Measurements from ENCODE around the gene PHACTR1. TPM values are rescaled to one million over a fixed set of nuclear protein-coding genes. Genes with fewer than 3 reads are reported as not detected.

Gene PHACTR1
- total RNA-seq, 2 experiments from 2014 or later = 0.47 to 0.61 TPM

DNA sequence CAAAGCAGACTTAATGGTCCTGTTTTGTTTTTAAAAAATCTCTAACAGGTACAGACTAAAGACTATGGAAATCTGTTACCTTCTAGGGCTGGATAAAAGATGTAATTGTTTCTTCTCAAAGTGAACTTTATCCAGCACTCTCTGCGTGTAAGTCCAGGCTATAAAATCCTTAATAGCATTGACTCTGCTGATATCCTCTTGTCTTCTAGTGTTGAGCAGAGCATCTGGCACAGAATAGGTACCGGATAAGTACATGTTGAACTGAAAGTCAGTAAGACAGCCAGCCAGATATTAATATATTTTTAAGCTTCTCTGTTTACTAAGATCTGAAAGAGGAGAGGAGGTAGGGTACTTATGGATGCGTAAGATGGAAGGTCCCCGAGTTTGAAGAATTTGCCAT is 349.5 kb downstream of the PHACTR1 start:
- Mint-ChIP-seq H3K36me3 (ENCODE audit: low read depth) (no peaks in the 10 kb centered on the region), H3K27ac (no peak overlapping the region), H3K4me1 (ENCODE audit: low read depth) (no peaks in the 10 kb centered on the region), H3K27me3 (ENCODE audit: low read depth) (peaks cover 9% of the 10 kb centered on the region), H3K9me3 (ENCODE audit: insufficient read depth) (no peaks in the 10 kb centered on the region), H3K4me3 (no peak overlapping the region)
- ATAC-seq (no peak), DNase-seq (no peak)
- POLR2A ChIA-PET = no interaction called here
- CTCF ChIA-PET = no interaction called here

DNA sequence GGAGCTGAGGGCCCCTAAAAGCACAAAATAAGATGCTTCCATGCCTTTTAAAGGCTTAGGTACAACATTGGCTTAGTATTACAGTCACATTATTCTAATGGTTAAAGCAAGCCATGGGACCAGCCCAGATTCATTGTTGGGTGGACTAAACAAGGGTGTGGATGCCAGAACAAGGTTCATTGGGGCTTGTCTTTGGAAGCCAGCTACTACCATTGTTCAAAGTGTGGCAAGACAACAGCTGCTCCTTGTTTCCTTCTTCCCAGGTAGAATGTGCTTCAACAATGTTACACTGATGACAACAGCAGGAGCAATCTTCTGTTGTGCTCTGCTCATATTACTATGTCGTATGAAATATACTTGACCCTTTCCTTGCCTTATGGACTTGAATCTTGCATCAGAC is 350.3 kb downstream of the PHACTR1 start:
- Mint-ChIP-seq H3K27me3 (ENCODE audit: low read depth) (peaks cover 11% of the 10 kb centered on the region), H3K9me3 (ENCODE audit: insufficient read depth) (no peaks in the 10 kb centered on the region), H3K4me3 (no peak overlapping the region), H3K27ac (no peak overlapping the region), H3K4me1 (ENCODE audit: low read depth) (no peaks in the 10 kb centered on the region), H3K36me3 (ENCODE audit: low read depth) (no peaks in the 10 kb centered on the region)
- ChIA-PET POLR2A (no interaction called here), CTCF (no interaction called here)
- no peak for ATAC-seq
- DNase-seq = no peak

DNA sequence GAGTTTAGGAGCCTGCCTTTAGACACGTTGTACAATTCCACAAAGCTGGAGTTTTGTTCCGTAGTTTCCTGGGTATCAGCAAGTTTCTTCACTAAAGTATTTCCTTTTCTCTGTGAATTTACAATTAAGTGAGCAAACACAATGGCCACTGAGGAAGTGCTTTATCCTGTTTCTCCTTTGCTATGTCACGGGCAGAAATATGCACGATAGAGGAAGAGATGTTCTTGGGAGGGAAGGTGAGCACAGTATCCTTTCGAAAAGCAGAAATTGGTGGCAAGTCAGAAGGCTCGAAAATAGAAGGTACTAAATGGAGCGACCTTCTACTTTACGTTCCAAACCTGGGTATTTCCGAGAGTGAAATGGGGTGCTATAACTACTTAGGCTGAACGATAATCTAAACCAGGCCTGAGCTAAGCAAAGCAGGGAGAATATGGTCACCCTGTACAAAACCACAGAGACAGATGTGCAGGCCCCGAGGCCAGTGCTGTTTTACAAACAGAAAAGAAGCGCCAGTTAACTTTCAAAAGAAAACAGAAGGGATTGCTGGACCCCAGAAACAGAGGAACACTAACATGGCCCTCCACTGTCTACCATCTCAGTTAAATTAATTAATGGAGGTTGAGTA is 352.1 kb downstream of the PHACTR1 start:
- POLR2A ChIA-PET = no interaction called here
- Mint-ChIP-seq H3K4me1 (ENCODE audit: low read depth) (no peaks in the 10 kb centered on the region), H3K4me3 (no peak overlapping the region), H3K36me3 (ENCODE audit: low read depth) (no peaks in the 10 kb centered on the region), H3K27ac (no peak overlapping the region), H3K27me3 (ENCODE audit: low read depth) (peaks cover 15% of the 10 kb centered on the region), H3K9me3 (ENCODE audit: insufficient read depth) (no peaks in the 10 kb centered on the region)
- ATAC-seq (no peak), DNase-seq (no peak)
- CTCF ChIA-PET = no interaction called here

DNA sequence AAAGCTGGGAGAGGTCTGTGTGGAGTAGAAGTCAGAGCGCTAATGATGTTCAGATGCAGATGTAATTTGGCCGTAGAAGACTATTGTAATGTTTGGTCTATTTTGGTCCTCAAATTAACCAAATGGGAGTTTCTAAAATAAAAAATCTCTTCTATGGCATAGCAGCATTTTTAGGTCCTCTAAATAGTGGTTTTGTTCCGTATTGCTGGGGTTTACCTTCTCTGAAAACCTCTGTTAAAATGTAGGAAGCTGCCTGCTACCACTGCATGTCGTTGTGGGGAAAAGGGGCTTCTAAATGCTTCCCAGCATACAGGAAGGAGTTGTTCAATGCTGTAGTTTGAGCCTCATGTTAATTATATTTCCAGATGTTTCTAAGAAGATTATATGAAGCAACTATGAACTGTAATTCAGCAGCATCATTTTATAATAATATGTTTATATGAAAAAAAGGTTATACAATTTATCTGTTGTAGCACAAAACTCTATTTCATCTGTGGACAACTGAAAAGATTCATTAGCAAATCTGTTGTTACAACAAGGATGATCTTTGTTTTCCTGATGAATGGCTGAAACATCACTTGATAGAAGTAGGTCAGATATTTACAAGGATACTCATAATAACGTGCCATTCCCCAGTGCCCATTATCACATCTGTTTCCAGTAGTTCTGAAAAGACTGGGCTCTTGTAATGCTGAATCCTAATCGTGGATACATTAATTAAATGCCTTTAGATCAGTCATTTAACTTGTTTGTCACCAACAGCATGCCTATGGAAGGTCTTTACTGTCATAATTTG is 355.2 kb downstream of the PHACTR1 start:
- ATAC-seq (no peak), DNase-seq (no peak)
- H3K36me3 Mint-ChIP-seq (ENCODE audit: low read depth) = no peaks in the 10 kb centered on the region
- ChIA-PET CTCF (no interaction called here), POLR2A (no interaction called here)
- peaks cover 13% of the 10 kb centered on the region for H3K27me3 Mint-ChIP-seq (ENCODE audit: low read depth)
- no peaks in the 10 kb centered on the region for H3K4me1 Mint-ChIP-seq (ENCODE audit: low read depth)
- no peaks in the 10 kb centered on the region for H3K9me3 Mint-ChIP-seq (ENCODE audit: insufficient read depth)
- no peak overlapping the region for H3K27ac Mint-ChIP-seq
- H3K4me3 Mint-ChIP-seq = no peak overlapping the region

DNA sequence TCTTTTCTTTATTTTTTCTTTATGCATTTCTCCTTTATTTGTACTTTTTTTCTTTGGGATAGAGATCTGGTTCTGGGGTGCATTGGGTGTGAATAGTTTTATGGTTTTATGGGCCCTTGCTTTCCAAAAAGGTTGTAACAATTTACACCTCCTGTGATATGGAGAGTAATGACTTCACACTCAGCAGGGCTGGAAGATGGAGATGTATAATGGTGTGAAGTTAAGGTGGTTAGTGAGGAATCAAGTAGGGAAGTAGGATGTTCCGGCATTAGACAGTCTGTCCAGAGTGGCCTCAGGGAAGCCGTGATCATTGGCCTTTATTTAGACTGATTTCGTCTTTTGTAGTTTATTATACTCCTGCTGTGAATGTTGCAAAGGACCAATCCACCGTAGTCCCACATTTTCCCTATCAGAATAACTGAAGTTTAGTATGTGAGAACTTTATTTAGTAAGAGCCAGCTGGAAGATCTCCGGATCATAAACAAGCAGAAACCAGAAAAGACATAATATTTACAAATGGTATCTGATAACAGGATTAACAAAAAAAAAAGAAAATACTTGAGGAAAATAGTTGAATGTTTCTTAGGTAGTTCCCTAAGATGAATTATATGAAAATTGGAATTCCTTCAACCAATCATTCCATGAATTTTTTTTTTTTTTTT is 356.2 kb downstream of the PHACTR1 start:
- CTCF ChIA-PET = no interaction called here
- Mint-ChIP-seq H3K27me3 (ENCODE audit: low read depth) (peaks cover 9% of the 10 kb centered on the region), H3K4me3 (no peak overlapping the region)

DNA sequence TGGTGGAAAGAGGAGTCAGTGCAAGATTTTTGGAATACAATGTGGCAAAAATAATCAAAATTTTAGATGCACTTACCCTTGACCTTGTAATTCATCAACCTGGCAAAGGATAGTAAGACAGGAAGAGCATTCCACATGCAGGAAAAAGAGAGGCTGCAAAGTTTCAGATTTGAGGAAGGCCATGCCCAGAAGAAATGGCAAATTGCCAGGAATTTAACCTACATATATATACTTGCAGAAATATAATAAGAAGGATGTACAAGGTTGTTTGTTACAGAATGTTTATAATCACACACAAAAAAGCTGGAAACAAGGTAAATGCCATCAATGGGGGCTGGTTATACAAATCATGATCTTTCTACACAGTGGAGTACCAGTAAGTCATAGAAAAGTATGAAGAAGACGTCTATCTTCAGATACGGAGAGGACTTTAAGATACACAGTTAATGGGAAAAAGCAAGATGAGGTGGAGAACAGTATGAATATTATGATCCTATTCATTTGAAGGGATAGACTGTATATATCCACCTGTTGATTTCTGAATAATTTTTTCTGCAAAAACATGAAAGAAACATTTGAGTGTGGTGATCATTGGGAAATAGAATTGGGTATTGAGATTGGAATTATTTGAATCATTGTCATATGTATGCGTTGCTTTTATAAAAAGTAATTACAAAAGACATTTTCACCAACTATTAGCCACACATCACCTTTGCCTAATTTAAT is 358.0 kb downstream of the PHACTR1 start:
- ATAC-seq (no peak), DNase-seq (no peak)
- H3K27ac Mint-ChIP-seq = no peak overlapping the region
- no peak overlapping the region for H3K4me3 Mint-ChIP-seq
- H3K9me3 Mint-ChIP-seq (ENCODE audit: insufficient read depth) = no peaks in the 10 kb centered on the region
- no peaks in the 10 kb centered on the region for H3K36me3 Mint-ChIP-seq (ENCODE audit: low read depth)
- peaks cover 6% of the 10 kb centered on the region for H3K27me3 Mint-ChIP-seq (ENCODE audit: low read depth)
- ChIA-PET CTCF (no interaction called here), POLR2A (no interaction called here)
- H3K4me1 Mint-ChIP-seq (ENCODE audit: low read depth) = no peaks in the 10 kb centered on the region

More for the DNA sequence above, 356.2 kb downstream of the PHACTR1 start:
- no peak overlapping the region for H3K27ac Mint-ChIP-seq
- no peak for ATAC-seq
- H3K4me1 Mint-ChIP-seq (ENCODE audit: low read depth) = no peaks in the 10 kb centered on the region
- POLR2A ChIA-PET = no interaction called here
- DNase-seq = no peak
- H3K36me3 Mint-ChIP-seq (ENCODE audit: low read depth) = no peaks in the 10 kb centered on the region
- no peaks in the 10 kb centered on the region for H3K9me3 Mint-ChIP-seq (ENCODE audit: insufficient read depth)

DNA sequence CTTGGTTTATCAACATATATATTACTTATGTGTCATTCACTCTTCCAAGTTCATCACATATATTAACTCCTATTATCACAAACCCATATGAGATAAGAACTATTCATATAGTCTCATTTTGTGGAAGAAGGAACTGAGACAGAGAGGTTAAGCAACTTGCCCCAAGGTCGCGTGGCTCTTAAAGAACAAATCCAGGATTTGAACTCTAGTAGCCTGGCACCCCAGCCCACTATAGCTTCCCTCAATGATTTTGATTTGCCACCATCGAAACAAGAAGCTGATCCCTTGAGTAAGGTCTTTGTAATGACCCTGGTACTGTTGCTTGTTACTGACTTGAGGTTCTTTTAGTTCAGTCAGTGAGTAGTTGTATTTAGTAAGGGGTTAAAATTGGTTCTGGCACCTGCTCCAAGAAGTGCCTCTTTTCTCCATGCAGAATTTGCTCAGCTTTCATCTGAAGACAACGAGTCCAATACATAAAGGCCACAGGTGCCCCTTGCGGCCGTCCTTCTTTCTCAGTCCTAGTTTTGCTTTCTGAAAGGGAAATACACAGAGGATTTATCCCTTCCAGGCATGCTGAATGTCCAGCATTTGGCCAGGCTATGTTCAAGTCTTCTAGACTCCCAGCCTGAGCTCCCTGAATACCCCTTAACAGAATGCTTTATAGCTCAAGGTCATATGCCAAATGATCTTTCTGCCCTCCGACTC is 358.7 kb downstream of the PHACTR1 start:
- Mint-ChIP-seq H3K36me3 (ENCODE audit: low read depth) (no peaks in the 10 kb centered on the region), H3K27me3 (ENCODE audit: low read depth) (peaks cover 6% of the 10 kb centered on the region), H3K4me1 (ENCODE audit: low read depth) (no peaks in the 10 kb centered on the region), H3K27ac (no peak overlapping the region), H3K9me3 (ENCODE audit: insufficient read depth) (no peaks in the 10 kb centered on the region), H3K4me3 (no peak overlapping the region)
- CTCF ChIA-PET = no interaction called here
- no peak for ATAC-seq
- POLR2A ChIA-PET = no interaction called here
- no peak for DNase-seq

DNA sequence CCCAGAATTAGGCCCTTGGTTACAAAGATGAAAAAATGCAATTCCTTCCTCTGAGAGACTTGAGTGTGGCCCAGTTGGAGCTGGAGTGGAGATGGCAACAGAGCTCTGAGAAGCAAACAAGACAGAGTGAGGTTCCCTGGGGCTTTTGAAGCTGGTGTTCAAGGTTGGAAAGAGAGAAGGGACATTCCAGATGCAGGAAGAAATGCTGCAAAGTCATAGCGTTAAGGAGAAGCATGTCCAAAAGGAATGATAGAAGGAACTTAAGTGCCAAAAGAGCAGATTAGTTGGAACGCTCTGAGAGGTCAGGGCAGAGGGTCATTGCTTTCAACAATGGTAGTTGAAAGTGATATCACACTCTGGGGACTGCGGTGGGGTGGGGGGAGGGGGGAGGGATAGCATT is 360.0 kb downstream of the PHACTR1 start:
- Mint-ChIP-seq H3K4me1 (ENCODE audit: low read depth) (no peaks in the 10 kb centered on the region), H3K27me3 (ENCODE audit: low read depth) (peaks cover 4% of the 10 kb centered on the region), H3K36me3 (ENCODE audit: low read depth) (no peaks in the 10 kb centered on the region), H3K9me3 (ENCODE audit: insufficient read depth) (no peaks in the 10 kb centered on the region), H3K27ac (no peak overlapping the region), H3K4me3 (no peak overlapping the region)
- ATAC-seq (no peak), DNase-seq (no peak)
- ChIA-PET CTCF (no interaction called here), POLR2A (no interaction called here)

DNA sequence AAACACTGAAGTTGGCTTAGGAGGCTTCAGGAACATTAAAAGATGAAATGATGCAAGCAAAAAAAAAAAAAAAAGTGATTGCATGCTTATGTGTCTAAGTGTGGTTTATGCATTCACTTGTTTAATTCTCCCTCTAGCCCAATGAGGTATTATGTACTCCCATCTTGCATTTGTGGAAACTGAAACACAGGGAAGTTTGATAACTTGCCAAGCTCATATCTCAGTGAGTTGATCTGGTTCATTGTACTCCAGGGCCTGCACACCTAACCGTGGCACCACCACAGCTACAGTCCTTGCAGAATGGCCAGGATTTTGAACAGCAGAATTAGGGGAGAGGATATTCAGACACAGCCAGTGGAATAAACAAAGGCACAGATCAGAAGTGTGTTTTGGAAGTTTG is 360.6 kb downstream of the PHACTR1 start:
- Mint-ChIP-seq H3K27ac (no peak overlapping the region), H3K4me1 (ENCODE audit: low read depth) (no peaks in the 10 kb centered on the region), H3K9me3 (ENCODE audit: insufficient read depth) (no peaks in the 10 kb centered on the region), H3K36me3 (ENCODE audit: low read depth) (no peaks in the 10 kb centered on the region), H3K27me3 (ENCODE audit: low read depth) (peaks cover 2% of the 10 kb centered on the region), H3K4me3 (no peak overlapping the region)
- POLR2A ChIA-PET = no interaction called here
- DNase-seq (no peak), ATAC-seq (no peak)
- CTCF ChIA-PET = no interaction called here

DNA sequence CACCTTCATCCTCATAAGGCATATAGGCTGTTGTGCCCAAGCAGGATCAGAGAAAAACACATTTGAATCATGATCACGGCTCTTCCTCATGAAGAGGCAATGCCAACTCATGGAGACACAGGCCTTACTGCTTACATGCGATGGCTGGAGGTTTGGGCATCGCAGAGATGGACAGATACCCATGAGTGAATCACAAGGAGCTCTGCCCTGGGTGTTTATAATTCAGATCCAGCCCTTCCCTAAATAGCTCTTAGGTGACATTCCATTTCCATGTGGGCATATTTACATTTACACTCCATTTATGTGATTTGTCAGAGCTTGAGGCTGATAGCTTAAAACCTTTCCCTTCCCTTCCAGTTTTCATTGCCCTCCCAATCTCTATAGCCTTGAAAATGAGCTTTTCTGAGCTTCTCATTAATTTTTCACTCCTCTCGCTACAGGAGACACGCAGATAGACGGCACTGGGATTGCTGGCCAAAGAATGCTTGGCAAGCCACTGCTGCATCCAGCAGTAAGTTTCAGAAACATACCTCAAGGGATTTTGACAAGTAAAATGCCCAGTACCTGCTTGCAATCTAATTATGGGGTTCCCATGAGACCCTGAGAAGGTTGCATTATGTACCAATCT is 362.6 kb downstream of the PHACTR1 start:
- Mint-ChIP-seq H3K27ac (no peak overlapping the region), H3K4me3 (no peak overlapping the region), H3K9me3 (ENCODE audit: insufficient read depth) (no peaks in the 10 kb centered on the region), H3K36me3 (ENCODE audit: low read depth) (no peaks in the 10 kb centered on the region), H3K4me1 (ENCODE audit: low read depth) (no peaks in the 10 kb centered on the region), H3K27me3 (ENCODE audit: low read depth) (peaks cover 2% of the 10 kb centered on the region)
- POLR2A ChIA-PET = no interaction called here
- CTCF ChIA-PET = no interaction called here
- ATAC-seq (no peak), DNase-seq (no peak)

DNA sequence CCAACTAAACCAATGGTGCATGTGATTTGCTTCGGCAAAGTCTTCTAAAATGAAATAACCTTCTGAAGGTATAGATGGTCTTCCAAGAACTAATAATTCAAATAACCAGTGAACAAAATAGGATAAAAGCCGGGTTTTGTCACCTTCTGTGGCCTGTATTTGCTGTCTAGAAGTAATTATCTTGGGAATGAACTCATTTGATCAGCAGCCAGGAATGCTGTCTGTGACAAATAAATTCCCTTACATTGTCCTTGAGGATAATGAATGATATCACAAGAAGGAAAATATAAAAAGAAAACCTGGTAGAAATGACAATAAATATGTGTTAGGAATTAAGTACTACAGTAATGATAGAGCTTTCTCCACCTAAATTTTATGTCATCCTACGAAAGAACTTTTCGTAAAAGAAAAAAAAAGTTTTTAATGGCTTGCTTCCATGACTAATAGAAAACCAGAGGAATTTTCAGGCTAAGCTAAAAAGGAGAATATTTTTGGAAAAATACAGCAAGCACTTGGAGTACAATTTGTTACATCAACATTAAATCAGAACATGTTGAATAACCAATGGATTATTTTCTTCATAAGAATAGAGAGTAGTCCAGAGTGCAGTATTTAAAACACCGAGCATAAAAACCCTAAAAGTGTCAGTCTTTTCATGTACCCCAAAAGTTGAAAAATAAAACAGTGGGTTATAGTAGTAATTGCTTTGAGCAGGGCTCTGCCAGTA is 364.1 kb downstream of the PHACTR1 start:
- H3K4me3 Mint-ChIP-seq = no peak overlapping the region
- H3K9me3 Mint-ChIP-seq (ENCODE audit: insufficient read depth) = no peaks in the 10 kb centered on the region
- H3K4me1 Mint-ChIP-seq (ENCODE audit: low read depth) = no peaks in the 10 kb centered on the region
- peaks cover 2% of the 10 kb centered on the region for H3K27me3 Mint-ChIP-seq (ENCODE audit: low read depth)
- no peaks in the 10 kb centered on the region for H3K36me3 Mint-ChIP-seq (ENCODE audit: low read depth)
- H3K27ac Mint-ChIP-seq = no peak overlapping the region
- ATAC-seq = no peak
- no peak for DNase-seq
- ChIA-PET CTCF (no interaction called here), POLR2A (no interaction called here)

Data from activated CD8-positive, alpha-beta T cell treated with anti-CD3 and anti-CD28 coated beads, Interleukin-2, amount 10 ng/mL, durations not matched to agents 7 days and 5 days (primary cell).